Mesenteric fat pad (tissue), 1 donor: ENCODE results near the gene KIFAP3. TPM values are rescaled to one million over a fixed set of nuclear protein-coding genes. Genes with fewer than 3 reads are reported as not detected.
A peak's percentile ranks its signal among the peaks of the same experiment; 100 is the strongest.
"Not testable (repeated sequence)": the region's sequence is repeated elsewhere in the genome, so short reads cannot be mapped to it uniquely, and the experiment has no call there.

Source experiments
- DNase-seq: peaks from one replicate; pipeline ENCODE4 v3.0.0-alpha.2; 2020; ENCODE audit warnings: low spot score
- total RNA-seq: library from RNA; stranded (reverse); fragmentation: NEBNext Ultra II Directional; extraction: Animal tissue kit (Norgen Biotek cat#: 25700); gene quantifications from one replicate; pipeline ENCODE4 v1.2.1, GENCODE V29; 2021
- donor health status: DM: yes; HTN: yes; CAD: no.

KIFAP3 gene
- total RNA-seq, 1 donor from 2014 or later: 17.5 TPM

DNA sequence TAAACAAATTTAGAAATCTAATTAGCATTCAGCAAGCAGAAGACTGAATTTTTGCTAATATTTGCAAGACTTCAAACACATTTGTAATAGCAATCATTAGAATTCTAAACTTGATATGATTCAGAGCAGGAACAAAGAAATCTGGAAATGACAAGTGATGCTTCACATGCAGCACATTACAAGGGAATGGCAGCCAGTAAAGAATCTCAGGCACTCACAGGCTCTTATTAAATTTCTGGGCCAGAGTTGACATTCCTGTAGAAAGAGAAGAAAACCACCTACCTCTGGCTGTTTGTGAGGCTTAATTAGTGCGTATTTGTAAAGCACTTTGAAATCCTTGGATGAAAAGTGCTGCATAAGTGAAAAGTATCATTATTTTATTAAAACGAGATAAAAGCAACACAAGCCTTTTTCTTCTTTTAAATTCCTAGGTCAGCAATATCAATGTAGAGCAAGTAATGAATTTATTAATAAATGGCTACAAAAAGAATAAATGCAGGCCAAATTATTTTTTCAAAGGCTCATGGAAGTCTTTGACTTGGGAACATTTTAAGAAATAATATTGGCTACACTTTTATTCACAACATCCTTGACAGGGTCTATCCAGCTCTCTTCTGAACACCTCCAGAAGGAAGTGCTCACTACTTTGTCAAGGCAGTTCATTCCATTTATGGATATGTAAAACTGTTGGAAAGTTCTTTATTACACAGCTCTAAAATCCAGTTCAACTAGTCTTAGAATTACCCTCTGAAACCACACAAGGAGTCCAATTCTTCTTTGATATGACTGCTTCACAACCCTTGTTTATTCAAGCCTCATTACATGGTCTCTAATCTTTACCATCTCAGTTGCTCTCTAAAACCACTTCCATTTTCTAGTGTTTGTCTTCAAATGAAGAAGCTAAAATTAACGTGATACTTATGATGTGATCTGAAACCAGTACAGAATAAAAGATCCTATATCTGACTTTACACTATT, 148.7 kb downstream of the KIFAP3 start:
- DNase-seq: no peak

DNA sequence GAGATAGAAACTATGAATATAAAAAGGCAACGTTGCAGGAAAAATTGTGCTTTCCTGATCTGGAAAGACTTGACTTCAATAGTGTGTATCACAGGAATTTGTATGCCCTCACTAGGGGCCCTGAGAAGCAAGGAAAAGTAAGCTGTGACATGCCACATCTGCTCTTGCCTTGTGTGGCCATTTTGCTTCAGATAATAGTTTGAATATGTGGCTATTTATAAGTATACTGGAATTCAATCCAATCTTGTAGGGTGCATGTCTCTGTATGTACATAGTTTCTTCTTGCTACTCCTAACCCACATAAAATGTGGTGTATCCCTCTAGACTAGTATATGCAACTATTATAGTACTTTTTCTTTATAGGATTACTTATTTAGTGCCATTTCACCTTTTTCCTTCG, 149.7 kb downstream of the KIFAP3 start:
- no peak for DNase-seq

DNA sequence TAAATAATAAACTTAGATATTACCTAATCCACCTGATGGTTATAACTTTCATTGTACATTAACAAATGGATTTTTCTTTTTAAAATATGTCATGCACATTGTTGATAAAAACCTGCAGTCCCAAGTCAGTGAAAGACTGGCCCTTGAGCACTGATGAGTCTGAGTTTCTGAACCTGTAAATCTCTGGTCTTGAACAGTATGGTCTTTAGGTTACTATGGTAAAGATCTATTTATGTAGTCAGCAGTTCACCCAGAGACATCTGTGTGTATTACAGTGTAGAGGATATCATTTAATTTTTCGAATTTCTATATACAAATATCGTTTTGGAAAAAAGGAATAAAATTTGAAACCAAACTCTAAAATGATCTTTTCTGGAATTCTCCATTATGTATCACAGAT, 150.4 kb downstream of the KIFAP3 start:
- no peak for DNase-seq

DNA sequence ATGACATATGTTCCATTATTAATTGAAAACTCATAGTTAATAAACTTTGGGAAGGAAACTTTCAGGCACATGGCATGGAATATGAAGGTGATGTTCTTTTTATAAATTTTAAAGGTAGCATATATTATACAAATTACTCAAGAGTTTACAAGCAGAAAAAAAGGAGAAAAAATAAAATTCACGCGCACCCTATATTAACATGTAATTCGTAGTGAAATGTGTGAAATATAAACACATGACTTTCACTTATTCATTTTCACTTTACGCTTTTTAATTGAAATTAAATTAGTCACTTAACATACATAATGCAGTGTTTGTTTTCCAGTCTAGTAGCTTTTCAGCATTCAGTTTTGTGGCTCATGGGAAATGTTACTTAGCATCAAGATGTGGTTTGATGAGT, 153.4 kb downstream of the KIFAP3 start:
- DNase-seq: no peak

DNA sequence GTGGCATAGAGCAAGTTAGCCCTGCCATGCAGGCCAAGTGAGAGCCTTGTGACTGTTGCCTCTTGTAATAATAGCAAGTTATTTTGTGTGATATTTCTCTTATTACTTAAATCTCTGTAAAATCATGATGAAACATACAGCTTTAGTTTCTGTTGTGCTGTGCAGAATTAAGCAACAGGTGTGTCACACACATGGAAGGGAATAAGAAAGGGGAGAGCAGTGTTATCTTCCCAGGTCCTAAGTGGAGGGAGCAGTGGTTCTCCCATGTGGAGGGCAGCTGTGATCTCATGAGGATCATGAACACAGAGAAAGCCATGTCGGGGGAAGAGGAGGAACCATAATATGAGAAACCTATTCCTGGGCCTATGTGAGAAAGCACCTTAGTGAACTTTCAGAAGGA, 155.6 kb downstream of the KIFAP3 start:
- no peak for DNase-seq

DNA sequence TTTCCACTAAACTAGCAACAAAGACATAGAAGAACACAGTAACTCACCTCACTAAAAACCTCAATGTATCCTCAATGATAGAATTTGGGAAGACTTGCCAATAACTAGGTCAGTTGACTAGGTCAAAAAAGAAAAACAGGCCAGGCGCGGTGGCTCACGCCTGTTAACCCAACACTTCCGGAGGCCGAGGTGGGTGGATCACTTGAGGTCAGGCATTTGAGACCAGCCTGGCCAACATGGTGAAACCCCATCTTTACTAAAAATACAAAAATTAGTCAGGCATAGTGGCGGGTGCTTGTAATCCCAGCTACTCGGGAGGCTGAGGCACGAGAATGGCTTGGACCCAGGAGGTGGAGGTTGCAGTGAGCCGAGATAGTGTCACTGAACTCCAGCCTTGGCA, 156.3 kb downstream of the KIFAP3 start:
- DNase-seq: not testable (repeated sequence)

DNA sequence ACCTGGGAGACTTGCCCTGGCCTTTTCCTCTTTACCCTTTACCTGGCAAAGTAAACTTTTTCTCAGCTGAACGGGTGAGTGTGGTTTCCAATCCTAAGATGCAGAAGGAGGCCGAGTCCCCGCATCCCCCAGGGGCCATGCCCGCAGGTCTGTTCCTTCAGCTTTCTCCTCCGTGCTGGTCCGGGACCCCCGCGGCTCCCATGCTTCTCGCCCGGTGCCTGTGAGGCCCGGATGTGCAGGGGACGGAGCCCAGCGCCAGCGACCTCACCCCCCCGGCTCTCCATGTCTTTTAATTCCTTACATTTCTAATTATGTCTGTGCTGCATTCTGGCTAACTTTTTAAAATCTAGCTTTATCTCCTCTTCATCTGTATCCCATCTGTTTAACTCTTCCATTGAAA, 159.3 kb downstream of the KIFAP3 start:
- DNase-seq: no peak

DNA sequence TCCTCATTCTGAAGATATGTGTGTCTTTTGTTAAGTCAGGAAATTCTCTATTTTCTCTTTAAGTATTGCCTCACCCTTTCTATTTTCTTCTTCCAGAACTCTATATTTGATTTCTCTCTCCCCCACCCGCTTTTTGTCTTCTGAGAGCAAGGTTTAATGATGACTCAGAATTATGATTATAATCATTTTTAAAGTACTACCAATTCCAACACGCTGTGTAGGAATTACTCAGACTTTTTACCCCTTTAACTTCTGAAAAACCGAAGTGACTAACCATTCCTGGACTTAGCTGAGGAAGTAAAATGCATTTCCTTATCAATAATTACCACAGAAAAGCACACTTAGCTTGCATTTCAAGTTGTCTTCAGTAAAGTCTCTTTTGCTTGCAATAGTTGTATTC, 160.0 kb downstream of the KIFAP3 start:
- DNase-seq: no peak

DNA sequence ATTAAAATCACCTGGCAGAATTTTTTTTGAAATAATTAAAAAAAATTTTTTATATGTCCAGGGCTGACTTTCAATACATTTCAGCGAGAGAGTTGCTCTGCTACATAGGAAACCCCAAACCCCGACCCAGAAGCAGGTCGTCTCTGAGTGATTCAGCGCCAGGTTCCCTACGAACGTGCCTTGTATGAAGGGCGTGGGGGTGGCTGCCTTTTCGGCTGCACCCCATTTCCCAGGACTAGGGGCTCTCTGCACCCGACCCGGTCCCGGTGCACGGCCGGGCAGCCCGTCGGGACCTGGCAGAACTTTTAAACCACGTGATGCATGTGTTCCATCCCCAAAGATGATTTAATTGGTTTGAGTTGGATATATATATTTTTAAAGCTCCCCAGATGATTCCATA, 165.0 kb downstream of the KIFAP3 start:
- no peak for DNase-seq

DNA sequence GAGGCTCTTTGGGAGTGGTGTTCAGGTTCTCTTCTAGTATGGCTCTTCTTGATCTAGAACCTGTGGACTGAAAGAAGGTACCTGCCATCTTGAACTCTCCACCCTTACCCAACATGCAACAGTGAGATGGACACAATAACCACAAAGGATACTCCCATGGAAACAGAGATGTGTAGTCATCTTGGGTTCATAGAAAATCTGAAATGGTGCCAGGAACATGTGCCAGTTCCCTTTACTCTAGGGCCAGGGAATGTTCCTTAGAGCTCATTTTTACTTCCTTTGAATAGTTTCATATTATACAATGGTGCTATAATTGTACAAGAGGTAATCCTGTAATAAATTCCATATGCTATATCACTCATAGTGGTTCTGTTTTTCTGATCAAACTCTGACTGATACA, 167.6 kb downstream of the KIFAP3 start:
- no peak for DNase-seq

DNA sequence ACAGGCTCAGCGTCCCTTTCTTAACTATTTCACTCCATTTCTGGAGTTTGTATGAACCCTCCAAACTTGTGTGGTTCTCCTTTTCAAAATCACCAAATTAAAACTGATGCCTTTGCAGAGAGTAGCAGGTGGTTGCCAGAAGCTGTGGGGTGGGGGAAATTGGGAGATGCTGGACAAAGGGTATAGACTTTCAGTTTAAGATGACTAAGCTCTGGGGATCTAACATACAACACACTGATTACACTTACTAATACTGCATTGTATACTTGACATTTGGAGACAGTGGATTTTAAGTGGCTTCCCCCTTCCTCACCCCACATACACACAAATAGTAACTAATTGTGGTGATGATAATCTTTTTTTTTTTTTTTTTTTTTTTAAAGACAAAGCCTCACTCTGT, 169.7 kb downstream of the KIFAP3 start:
- DNase-seq: no peak

DNA sequence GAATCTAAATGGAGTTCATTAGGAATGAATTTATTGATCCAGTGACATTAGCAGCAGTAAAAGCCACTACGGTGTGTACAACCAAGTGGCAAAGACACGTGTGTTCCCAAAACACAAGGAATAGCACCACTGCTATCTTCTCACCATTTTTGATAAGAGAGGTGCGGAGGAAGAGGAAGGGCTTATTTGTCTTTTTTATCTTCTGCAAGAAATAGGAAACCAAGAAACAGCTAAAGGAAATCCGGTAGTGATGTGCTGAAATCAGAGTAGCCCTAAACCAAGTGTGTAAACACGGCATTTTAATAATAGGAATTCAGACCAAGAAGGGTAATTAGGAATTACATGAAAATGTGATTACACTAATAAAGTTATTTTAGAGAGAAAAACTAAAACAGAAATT, 171.7 kb downstream of the KIFAP3 start:
- DNase-seq: no peak

DNA sequence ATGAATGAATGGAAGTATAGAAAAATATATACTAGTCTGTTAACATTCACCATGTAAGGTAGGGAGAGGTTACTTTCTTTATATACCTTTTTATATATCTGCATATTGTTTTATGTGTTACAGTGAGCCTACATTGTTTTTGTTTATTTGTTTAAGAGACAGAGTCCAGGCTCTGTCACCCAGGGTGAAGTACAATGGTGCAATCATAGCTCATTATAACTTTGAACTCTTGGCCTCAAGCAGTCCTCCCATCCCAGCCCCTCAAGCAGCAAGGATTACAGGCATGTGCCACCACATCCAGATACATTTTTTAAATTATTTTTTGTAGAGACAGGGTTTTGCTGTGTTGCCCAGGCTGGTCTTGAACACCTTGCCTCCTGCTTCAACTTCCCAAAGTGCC, 173.4 kb downstream of the KIFAP3 start:
- DNase-seq: no peak

DNA sequence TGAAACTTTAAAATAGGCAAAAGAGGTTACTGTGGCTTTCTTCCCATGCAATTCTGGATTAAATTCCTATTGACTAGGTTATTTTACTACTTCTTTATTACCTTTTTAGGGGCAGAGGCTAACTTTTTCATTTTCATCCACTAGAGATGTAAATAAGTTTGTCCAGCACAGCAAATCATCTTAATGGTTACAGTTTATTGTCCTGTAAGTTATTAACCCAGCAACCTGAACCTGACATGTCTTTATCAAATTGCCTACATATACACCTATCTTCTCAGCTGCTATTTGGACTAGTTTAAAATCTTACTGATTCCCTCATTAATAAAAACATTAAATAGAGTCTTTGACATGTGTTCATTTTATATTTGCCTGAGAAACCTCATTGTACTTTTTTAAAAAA, 173.9 kb downstream of the KIFAP3 start:
- DNase-seq: no peak

DNA sequence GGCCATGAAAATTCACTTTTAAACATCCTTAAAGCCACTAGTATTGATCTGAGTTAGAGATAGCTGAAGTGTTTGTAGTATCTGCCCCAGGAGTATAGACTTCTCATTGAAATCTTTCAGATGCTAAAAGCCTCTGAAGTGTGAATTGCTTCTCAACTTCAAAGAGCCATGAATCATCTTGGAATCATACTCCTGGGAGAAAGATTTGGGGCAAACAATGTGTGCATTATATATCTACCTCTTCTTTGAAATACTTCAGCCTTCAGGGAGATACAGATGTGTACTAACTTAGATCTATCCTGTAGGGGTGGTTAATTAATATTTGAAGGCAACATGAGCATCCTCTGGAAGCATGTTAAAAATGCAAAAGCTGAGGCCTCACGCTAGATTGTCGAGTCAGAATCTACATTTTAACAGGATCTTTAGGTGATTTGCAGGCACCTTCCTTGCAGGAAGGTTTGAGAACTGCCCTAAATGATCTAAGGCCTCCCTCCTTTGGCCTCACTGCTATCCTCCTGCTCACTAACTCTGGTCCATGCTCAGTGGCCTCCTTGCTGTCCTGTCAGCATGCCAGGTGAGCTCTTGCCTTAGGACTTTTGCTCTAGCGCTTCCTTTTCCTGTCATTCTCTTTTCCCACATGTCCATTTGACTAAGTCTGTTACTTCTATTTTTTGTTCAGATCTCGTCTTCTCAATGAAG, 174.8 kb downstream of the KIFAP3 start:
- DNase-seq: no peak

DNA sequence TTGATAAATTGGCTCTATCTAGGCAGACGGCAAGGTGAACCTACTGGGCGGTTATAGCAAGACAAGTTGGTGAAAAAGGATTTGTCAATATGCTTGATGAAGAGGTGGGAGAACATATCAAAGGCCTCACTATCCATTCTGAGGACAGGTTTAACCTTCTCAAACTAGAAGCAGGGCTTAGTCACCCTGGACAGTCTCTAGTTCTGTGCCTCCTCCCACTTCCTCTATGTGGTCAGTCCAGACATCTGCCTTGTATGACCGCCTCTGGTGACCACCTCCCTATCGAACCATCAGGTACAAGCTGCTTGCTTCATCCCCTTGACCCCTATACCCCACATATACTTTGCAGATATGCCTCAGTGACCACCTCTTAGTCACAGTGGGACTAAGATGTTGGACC, 178.5 kb downstream of the KIFAP3 start:
- no peak for DNase-seq

DNA sequence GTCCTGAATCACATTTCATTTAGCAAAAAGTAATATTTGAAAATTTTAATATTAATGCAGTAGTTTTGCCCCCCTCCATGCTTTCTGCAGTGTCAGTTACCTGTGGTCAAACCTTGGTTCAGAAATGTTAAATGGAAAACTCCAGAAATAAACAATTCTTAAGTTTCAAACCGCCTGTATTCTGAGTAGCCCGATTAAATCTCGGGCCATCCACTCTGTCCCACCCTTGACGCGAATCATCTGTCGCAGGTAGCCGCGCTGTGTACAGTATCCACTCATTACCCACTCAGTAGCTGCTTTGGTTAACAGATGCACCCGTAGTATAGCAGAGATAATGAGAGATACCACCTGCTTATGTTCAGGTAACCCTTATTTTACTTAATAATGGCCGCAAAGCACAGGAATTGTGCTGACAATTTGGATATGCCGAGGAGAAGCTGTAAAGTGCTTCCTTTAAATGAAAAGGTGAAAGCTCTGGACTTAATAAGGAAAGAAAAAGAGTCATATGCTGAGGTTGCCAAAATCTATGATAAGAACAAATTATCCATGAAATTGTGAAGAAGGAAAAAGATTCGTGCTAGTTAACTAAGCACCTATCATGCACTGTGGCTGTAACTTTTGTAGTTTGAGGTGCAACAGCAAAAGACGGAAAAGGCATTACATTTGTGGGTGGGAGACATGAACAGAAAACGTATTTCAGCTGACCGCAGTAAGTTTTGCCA, 179.9 kb downstream of the KIFAP3 start:
- no peak for DNase-seq

DNA sequence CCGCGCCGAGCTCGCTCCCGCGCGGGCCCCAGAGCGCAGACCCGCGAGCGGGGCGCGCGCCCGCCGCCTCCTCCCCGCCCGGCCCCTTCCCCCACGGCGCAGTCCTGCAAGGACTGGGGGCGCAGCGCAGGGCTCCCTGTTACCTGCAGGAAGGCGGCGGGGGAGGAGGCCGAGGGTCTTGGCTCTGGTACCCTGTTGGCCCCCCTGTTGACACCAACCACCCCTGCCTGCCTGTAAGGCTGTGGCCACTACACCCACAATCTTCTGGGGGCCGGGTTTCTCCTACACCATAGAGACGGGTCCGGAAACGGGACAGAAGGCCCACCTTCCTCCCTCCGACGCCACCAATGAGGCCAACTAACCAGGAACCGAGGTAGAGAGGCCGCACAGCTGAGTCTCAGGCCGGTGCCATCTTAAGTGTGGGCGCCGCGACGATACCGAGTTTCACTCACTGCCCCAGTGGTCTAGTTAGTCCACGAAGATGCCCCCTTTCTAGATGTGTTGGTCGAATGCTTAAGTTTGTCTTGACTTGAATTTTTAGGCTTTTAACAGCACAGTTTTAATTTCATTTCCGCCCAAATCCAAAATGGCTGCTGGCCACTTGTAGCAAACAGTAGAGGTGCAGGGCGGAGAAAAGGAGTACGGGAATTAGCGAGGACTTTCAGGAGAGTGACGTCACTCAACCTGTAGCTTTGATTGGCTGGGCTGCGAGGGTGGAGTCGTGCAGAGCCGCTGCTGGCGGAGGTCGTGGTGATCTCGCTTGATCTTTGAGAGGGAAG, 180.7 kb downstream of the KIFAP3 start, which contains the start of gene SCYL3:
TSS of gene SCYL3 (minus strand) at position 252 of the 779 bp plus-strand sequence. CDS start 5,056 bp downstream, outside the sequence.
- DNase-seq: peak; percentile 95

DNA sequence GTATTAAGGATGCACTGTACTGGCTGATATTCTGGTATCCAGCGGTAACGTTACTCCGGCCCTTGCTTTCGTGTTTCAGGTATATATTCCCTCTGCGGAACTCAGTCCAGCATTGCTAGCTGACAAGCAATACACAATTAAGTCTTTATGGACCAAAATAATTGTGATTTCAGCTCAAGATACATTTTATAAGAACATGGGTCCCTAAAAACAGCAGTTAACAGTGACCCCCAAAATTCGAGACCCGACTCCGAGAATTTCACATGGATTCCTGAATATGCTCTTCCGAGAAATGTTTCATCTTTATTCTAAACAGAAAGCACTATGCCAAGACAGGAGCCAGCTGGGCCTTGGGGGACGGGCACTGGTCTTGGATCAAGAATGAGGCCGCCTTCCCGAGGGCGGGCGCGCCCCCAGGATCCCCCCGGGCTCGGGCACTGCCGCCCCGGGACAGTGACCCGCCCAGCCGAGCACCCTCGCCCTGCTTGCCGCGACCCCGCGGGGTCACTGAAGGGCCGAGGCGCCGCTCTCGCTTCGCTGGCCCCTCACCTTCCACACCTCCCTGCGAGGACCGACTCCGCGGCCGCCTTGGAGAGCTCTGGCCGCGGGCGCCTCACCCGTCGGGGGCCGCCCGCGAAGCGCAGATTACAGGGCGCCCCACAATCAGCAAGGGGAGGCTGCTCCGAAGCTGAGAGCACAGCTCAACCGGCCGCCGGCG, 181.4 kb downstream of the KIFAP3 start:
- no peak for DNase-seq
